MM.1S (cell line): ENCODE data around the gene GIPC3.

Experiments used
- DNase-seq: peaks from one replicate; pipeline ENCODE4 v3.0.0-alpha.2; 2015
- H2AFZ ChIP-seq: fragments of 300-600 bp; sonication (generic); 2 replicates; pipeline ENCODE4 v1.6.0; 2016; ENCODE audit warnings: antibody characterized with exemption, low read length
- H3F3A ChIP-seq: fragments of 300-600 bp; sonication (generic); 2 replicates; pipeline ENCODE4 v1.6.1; 2016; ENCODE audit warnings: mild to moderate bottlenecking, antibody characterized with exemption, low read length, moderate library complexity, mixed read lengths; ENCODE audit not compliant: insufficient read depth
- H3K27ac ChIP-seq: fragments of 300-600 bp; sonication (generic); 2 replicates; pipeline ENCODE4 v1.5.1; 2016; ENCODE audit warnings: mild to moderate bottlenecking, low read length
- H3K27me3 ChIP-seq: fragments of 300-600 bp; sonication (generic); replicated peaks from 2 replicates; pipeline ENCODE4 v1.6.0; 2016; ENCODE audit warnings: low read length; ENCODE audit not compliant: insufficient read depth
- H3K36me3 ChIP-seq: fragments of 300-600 bp; sonication (generic); replicated peaks from 2 replicates; pipeline ENCODE4 v1.6.1; 2016; ENCODE audit warnings: mild to moderate bottlenecking, low read length, mixed read lengths; ENCODE audit not compliant: insufficient read depth
- H3K4me1 ChIP-seq: fragments of 300-600 bp; sonication (generic); 2 replicates; pipeline ENCODE4 v1.6.1; 2016; ENCODE audit warnings: low read length, mixed read lengths
- H3K4me2 ChIP-seq: fragments of 300-600 bp; sonication (generic); 2 replicates; pipeline ENCODE4 v1.6.0; 2016; ENCODE audit warnings: low read depth, low read length
- H3K4me3 ChIP-seq: fragments of 300-600 bp; sonication (generic); 2 replicates; pipeline ENCODE4 v1.5.1; 2016; ENCODE audit warnings: low read length, mixed read lengths
- H3K79me2 ChIP-seq: fragments of 300-600 bp; sonication (generic); 2 replicates; pipeline ENCODE4 v1.6.1; 2016; ENCODE audit warnings: mixed run types, low read length, mixed read lengths
- H3K9ac ChIP-seq: fragments of 300-600 bp; sonication (generic); 2 replicates; pipeline ENCODE4 v1.6.1; 2016; ENCODE audit warnings: low read length, mixed read lengths
- H3K9me2 ChIP-seq: fragments of 300-600 bp; sonication (generic); replicated peaks from 2 replicates; pipeline ENCODE4 v1.6.1; 2016; ENCODE audit warnings: mild to moderate bottlenecking, low read length, mixed read lengths; ENCODE audit not compliant: insufficient read depth
- H3K9me3 ChIP-seq: fragments of 300-600 bp; sonication (generic); replicated peaks from 2 replicates; pipeline ENCODE4 v1.6.1; 2016; ENCODE audit warnings: mild to moderate bottlenecking, low read length, mixed read lengths; ENCODE audit not compliant: insufficient read depth
- H4K20me1 ChIP-seq: fragments of 300-600 bp; sonication (generic); 2 replicates; pipeline ENCODE4 v1.6.1; 2016; ENCODE audit warnings: mild to moderate bottlenecking, low read length, moderate library complexity, mixed read lengths; ENCODE audit not compliant: insufficient read depth
- EZH2 ChIP-seq: fragments of 300-600 bp; sonication (generic); optimal IDR thresholded peaks from 2 replicates; pipeline ENCODE3; 2017; ENCODE audit warnings: low read depth, mild to moderate bottlenecking, antibody characterized with exemption, low read length, mixed read lengths
- EZH2phosphoT487 ChIP-seq: fragments of 300-600 bp; sonication (generic); IDR thresholded peaks from 2 replicates; pipeline ENCODE4 v1.6.1; 2018; ENCODE audit warnings: antibody characterized with exemption, low read length
- TF ChIP-seq, protein P1 (sequence below): fragments of 300-600 bp; sonication (generic); IDR thresholded peaks from 2 replicates; pipeline ENCODE4 v1.5.1; 2016; ENCODE audit warnings: antibody characterized with exemption, low read length, mixed read lengths

Gene GIPC3

DNA sequence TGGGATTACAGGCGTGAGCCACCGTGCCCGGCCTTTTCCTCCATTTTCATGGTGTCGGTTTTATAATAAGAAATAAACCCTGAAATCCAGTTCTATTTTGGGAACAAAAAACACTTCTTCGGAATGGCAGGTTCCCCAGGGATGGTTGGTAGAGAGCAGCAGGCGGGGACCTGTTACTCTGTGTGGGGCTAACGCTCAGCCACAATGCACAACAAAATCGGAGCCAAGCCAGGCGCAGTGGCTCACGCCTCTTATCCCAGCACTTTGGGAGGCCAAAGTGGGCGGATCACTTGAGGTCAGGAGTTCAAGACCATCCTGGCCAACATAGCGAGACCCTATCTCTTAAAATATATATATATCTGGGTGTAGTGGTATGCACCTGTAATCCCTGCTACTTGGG is 15.7 kb downstream of the GIPC3 start:
- H3K36me3 ChIP-seq = no peaks in the 10 kb centered on the region

DNA sequence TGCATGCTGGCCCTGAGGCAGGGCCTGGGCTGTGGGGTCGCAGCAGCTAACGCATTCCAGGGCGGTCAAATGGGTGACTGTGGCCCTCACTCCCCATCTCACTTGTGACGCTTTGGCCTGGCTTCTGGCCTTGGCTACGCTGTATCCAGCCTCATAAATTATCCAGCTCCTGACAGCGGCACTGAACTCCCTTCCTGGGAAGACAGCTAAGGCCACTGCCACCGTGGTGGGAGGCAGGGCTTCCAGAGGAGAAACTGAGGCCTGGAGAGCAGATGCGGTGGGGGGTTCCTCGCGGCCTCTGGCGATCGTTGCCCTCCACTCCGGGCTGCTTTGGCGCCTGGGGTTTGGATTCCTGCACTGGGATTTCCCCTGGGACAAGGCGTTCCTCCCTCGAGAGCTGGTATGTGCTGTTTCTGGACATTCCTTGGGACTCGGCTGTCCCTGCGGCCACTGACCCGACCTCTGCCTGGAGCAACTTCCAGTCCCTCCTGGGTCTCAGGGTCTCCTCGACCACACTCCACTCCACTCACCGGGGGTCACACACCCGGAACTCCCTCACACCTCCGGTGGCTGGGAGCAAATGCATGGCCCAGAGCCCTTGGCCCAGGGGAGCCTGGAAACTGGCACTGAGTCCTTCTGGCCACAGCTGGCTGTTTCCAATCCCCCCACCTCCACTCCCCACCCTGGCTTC is 18.0 kb downstream of the GIPC3 start:
- Histone ChIP-seq H3K27ac (no peak overlapping the region), H3K36me3 (no peaks in the 10 kb centered on the region), H3K4me1 (0 out of 2 replicates have a peak, but pooled peaks cover 7% of the 10 kb centered on the region), H2AFZ (no peak overlapping the region), H3K79me2 (no peaks in the 10 kb centered on the region), H3K4me2 (no peak overlapping the region), H4K20me1 (no peaks in the 10 kb centered on the region), H3F3A (peaks cover 5% of the 10 kb centered on the region; the same call in 1 of the 2 replicates), H3K9ac (no peak overlapping the region), H3K9me3 (no peaks in the 10 kb centered on the region), H3K4me3 (no peak overlapping the region), H3K9me2 (no peaks in the 10 kb centered on the region), H3K27me3 (peaks cover 29% of the 10 kb centered on the region)
- TF ChIP-seq EZH2phosphoT487 = no peak
- TF ChIP-seq, protein P1, sequence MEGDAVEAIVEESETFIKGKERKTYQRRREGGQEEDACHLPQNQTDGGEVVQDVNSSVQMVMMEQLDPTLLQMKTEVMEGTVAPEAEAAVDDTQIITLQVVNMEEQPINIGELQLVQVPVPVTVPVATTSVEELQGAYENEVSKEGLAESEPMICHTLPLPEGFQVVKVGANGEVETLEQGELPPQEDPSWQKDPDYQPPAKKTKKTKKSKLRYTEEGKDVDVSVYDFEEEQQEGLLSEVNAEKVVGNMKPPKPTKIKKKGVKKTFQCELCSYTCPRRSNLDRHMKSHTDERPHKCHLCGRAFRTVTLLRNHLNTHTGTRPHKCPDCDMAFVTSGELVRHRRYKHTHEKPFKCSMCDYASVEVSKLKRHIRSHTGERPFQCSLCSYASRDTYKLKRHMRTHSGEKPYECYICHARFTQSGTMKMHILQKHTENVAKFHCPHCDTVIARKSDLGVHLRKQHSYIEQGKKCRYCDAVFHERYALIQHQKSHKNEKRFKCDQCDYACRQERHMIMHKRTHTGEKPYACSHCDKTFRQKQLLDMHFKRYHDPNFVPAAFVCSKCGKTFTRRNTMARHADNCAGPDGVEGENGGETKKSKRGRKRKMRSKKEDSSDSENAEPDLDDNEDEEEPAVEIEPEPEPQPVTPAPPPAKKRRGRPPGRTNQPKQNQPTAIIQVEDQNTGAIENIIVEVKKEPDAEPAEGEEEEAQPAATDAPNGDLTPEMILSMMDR = no peak
- TF ChIP-seq EZH2 = no peak
- no peak for DNase-seq

More for the DNA sequence above, 15.7 kb downstream of the GIPC3 start:
- no peak for TF ChIP-seq EZH2phosphoT487
- TF ChIP-seq, protein P1 = no peak
- no peak for TF ChIP-seq EZH2
- H3K4me2 ChIP-seq = no peak overlapping the region
- H3K27me3 ChIP-seq = peaks cover 39% of the 10 kb centered on the region
- no peak overlapping the region for H3K27ac ChIP-seq
- no peak overlapping the region for H3K4me3 ChIP-seq
- no peaks in the 10 kb centered on the region for H3K79me2 ChIP-seq
- no peaks in the 10 kb centered on the region for H3K9me2 ChIP-seq
- no peak overlapping the region for H2AFZ ChIP-seq
- H3K9me3 ChIP-seq = no peaks in the 10 kb centered on the region
- 0 out of 2 replicates have a peak, but pooled peaks cover 5% of the 10 kb centered on the region for H3K4me1 ChIP-seq
- H3K9ac ChIP-seq = no peak overlapping the region
- no peak for DNase-seq
- no peaks in the 10 kb centered on the region for H4K20me1 ChIP-seq
- H3F3A ChIP-seq = no peaks in the 10 kb centered on the region

DNA sequence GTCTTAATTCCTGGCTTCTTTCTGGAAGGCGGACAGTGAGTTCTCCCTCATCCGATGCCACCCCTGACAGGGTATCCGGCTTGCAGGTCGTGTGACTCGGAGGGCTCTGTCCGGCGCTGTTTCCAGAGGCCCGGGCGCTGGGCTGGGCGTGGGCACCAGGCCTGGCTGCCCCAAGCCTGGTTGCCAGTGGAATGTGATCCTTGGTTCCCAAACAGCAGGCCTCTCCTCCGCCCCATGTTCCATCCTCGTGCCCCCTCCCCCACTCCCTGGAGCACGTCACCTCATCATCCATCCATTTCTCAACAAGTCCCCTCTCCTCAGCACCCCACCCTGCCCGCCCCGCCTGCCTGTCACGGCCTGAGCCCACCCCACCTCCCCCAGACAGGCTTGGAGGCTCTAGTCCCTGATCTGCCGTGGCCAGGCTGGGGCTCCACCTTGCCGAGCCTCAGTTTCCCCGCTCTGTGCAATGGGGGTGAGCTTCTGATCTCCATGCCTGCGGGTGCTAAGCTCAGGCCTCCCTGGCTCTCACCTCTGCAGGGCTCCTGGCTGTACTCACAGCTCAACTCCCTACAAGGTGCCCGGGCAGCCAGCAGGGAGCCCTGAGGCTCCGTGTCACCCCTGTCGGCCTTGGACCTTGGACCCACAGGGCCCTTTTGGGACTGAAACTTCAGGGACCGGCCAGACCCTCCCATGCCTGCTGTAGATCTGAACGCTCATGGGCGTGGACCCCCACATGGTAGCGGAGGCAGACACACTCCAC is 19.1 kb downstream of the GIPC3 start:
- Histone ChIP-seq H3K4me3 (no peak overlapping the region), H3K27me3 (peaks cover 29% of the 10 kb centered on the region), H3K4me2 (no peak overlapping the region), H3K9me2 (no peaks in the 10 kb centered on the region), H4K20me1 (no peaks in the 10 kb centered on the region), H3K9me3 (no peaks in the 10 kb centered on the region), H3K4me1 (peaks cover 11% of the 10 kb centered on the region; the same call in 1 of the 2 replicates), H3K9ac (no peak overlapping the region), H3F3A (peaks cover 6% of the 10 kb centered on the region; the same call in 1 of the 2 replicates), H3K36me3 (no peaks in the 10 kb centered on the region), H2AFZ (no peak overlapping the region), H3K27ac (no peak overlapping the region), H3K79me2 (no peaks in the 10 kb centered on the region)
- TF ChIP-seq, protein P1 = no peak
- no peak for TF ChIP-seq EZH2
- DNase-seq = no peak
